SU-DHL-6 (cell line): ENCODE results near the gene CLIC6.

Experiments
- H2AFZ ChIP-seq: fragments of 200-600 bp; sonication (generic); 2 replicates; pipeline ENCODE4 v1.6.1; 2014; ENCODE audit warnings: low read depth, mild to moderate bottlenecking, moderate library complexity, mixed read lengths, antibody characterized with exemption, low read length; ENCODE audit not compliant: severe bottlenecking
- H3F3A ChIP-seq: fragments of 200-600 bp; shearing (Covaris generic); 2 replicates; pipeline ENCODE4 v1.6.0; 2016; ENCODE audit warnings: antibody characterized with exemption, mild to moderate bottlenecking; ENCODE audit not compliant: insufficient read depth
- H3K27ac ChIP-seq: fragments of 200-600 bp; sonication (generic); 2 replicates; pipeline ENCODE4 v1.5.1; 2016; ENCODE audit warnings: low read depth, mild to moderate bottlenecking, low read length, moderate library complexity, mixed read lengths
- H3K27me3 ChIP-seq: fragments of 200-600 bp; sonication (generic), shearing (Covaris generic); 2 replicates; pipeline ENCODE4 v1.6.0; 2014; ENCODE audit warnings: mild to moderate bottlenecking, low read length
- H3K36me3 ChIP-seq: fragments of 200-600 bp; sonication (generic); 2 replicates; pipeline ENCODE4 v1.6.1; 2014; ENCODE audit warnings: mild to moderate bottlenecking, low read length, mixed read lengths
- H3K4me2 ChIP-seq: fragments of 300-600, 200-600 bp; shearing (Covaris generic), sonication (generic); 2 replicates; pipeline ENCODE4 v1.6.0; 2014; ENCODE audit warnings: low read length, low read depth, mild to moderate bottlenecking; ENCODE audit not compliant: poor library complexity, severe bottlenecking
- H3K4me3 ChIP-seq: fragments of 200-600 bp; sonication (generic); 2 replicates; pipeline ENCODE4 v1.5.1; 2014; ENCODE audit warnings: antibody characterized with exemption, low read length, mild to moderate bottlenecking, mixed read lengths; ENCODE audit not compliant: insufficient read depth, poor library complexity, severe bottlenecking
- H3K79me2 ChIP-seq: fragments of 200-600 bp; sonication (generic); 2 replicates; pipeline ENCODE4 v1.6.1; 2014; ENCODE audit warnings: mild to moderate bottlenecking, low read length, moderate library complexity; ENCODE audit not compliant: insufficient read depth
- H3K9ac ChIP-seq: fragments of 200-600 bp; sonication (generic); 2 replicates; pipeline ENCODE4 v1.7.0; 2014; ENCODE audit warnings: mild to moderate bottlenecking, low read length
- H3K9me2 ChIP-seq: fragments of 200-600 bp; sonication (generic); replicated peaks from 2 replicates; pipeline ENCODE4 v1.6.1; 2014; ENCODE audit warnings: low read length; ENCODE audit not compliant: insufficient read depth
- H3K9me3 ChIP-seq: fragments of 200-600 bp; sonication (generic); 2 replicates; pipeline ENCODE4 v1.6.1; 2014; ENCODE audit warnings: low read length, mixed read lengths; ENCODE audit not compliant: insufficient read depth
- H4K20me1 ChIP-seq: fragments of 200-600 bp; sonication (generic); 2 replicates; pipeline ENCODE4 v1.6.1; 2014; ENCODE audit warnings: low read depth, mild to moderate bottlenecking, antibody characterized with exemption, low read length, moderate library complexity, mixed read lengths
- CTCF ChIP-seq: fragments of 200-600 bp; sonication (generic); IDR thresholded peaks from one replicate; pipeline ENCODE4 v1.5.1; 2017; ENCODE audit warnings: antibody characterized with exemption, mild to moderate bottlenecking, low read length, moderate library complexity; ENCODE audit not compliant: insufficient read depth, poor library complexity, severe bottlenecking
- EZH2phosphoT487 ChIP-seq: fragments of 200-600 bp; sonication (generic), shearing (Covaris generic); conservative IDR thresholded peaks from 2 replicates; pipeline ENCODE4 v1.6.1; 2018; ENCODE audit warnings: mild to moderate bottlenecking, antibody characterized with exemption, low read length, moderate library complexity, mixed read lengths

Gene CLIC6

GRCh38 chr21:34650861-34651431, 17.8 kb upstream of the CLIC6 start:
- Histone ChIP-seq H3K9ac (no peak overlapping the region), H3K9me3 (no peaks in the 10 kb centered on the region), H3F3A (no peaks in the 10 kb centered on the region), H3K4me2 (no peak overlapping the region), H3K4me3 (no peak overlapping the region), H3K9me2 (no peaks in the 10 kb centered on the region), H3K27ac (no peak overlapping the region), H4K20me1 (no peaks in the 10 kb centered on the region), H2AFZ (no peak overlapping the region), H3K79me2 (no peaks in the 10 kb centered on the region), H3K36me3 (no peaks in the 10 kb centered on the region), H3K27me3 (no peaks in the 10 kb centered on the region)
- TF ChIP-seq CTCF (no peak), EZH2phosphoT487 (no peak)

GRCh38 chr21:34651642-34652041, 17.2 kb upstream of the CLIC6 start:
- no peaks in the 10 kb centered on the region for H3K27me3 ChIP-seq
- H3K27ac ChIP-seq = no peak overlapping the region
- H4K20me1 ChIP-seq = no peaks in the 10 kb centered on the region
- no peak overlapping the region for H3K4me3 ChIP-seq
- H3K9ac ChIP-seq = no peak overlapping the region
- no peaks in the 10 kb centered on the region for H3K79me2 ChIP-seq
- H3K9me3 ChIP-seq = no peaks in the 10 kb centered on the region
- TF ChIP-seq EZH2phosphoT487 = no peak
- H2AFZ ChIP-seq = no peak overlapping the region
- H3K36me3 ChIP-seq = no peaks in the 10 kb centered on the region
- H3K9me2 ChIP-seq = no peaks in the 10 kb centered on the region
- no peaks in the 10 kb centered on the region for H3F3A ChIP-seq
- H3K4me2 ChIP-seq = no peak overlapping the region

- no peak overlapping the region for H2AFZ ChIP-seq
- no peak overlapping the region for H3K9ac ChIP-seq
- H3K9me2 ChIP-seq = no peaks in the 10 kb centered on the region
- TF ChIP-seq CTCF (no peak), EZH2phosphoT487 (no peak)
- no peaks in the 10 kb centered on the region for H3K9me3 ChIP-seq
- H3K79me2 ChIP-seq = no peaks in the 10 kb centered on the region
- H3K27me3 ChIP-seq = no peaks in the 10 kb centered on the region
- H3K36me3 ChIP-seq = no peaks in the 10 kb centered on the region
- H4K20me1 ChIP-seq = no peaks in the 10 kb centered on the region
- H3K4me2 ChIP-seq = no peak overlapping the region
- H3K4me3 ChIP-seq = no peak overlapping the region
- no peaks in the 10 kb centered on the region for H3F3A ChIP-seq
- no peak overlapping the region for H3K27ac ChIP-seq
Observed at GRCh38 chr21:34653522-34653921, 15.3 kb upstream of the CLIC6 start.

- no peak overlapping the region for H3K4me3 ChIP-seq
- no peaks in the 10 kb centered on the region for H3K9me2 ChIP-seq
- no peak overlapping the region for H3K9ac ChIP-seq
- H2AFZ ChIP-seq = no peak overlapping the region
- H3K36me3 ChIP-seq = no peaks in the 10 kb centered on the region
- TF ChIP-seq CTCF (no peak), EZH2phosphoT487 (no peak)
- H3K27me3 ChIP-seq = no peaks in the 10 kb centered on the region
- no peak overlapping the region for H3K27ac ChIP-seq
- H4K20me1 ChIP-seq = no peaks in the 10 kb centered on the region
- no peak overlapping the region for H3K4me2 ChIP-seq
- no peaks in the 10 kb centered on the region for H3K79me2 ChIP-seq
- H3F3A ChIP-seq = no peaks in the 10 kb centered on the region
- peaks cover 4% of the 10 kb centered on the region; the same call in 1 of the 2 replicates for H3K9me3 ChIP-seq
Observed at GRCh38 chr21:34661848-34662247, 6.9 kb upstream of the CLIC6 start.
